HG03025 (cell line): ENCODE data around the gene FHL1.
"Not testable (repeated sequence)": the region's sequence is repeated elsewhere in the genome, so short reads cannot be mapped to it uniquely, and the experiment has no call there.

Source experiments
- ATAC-seq: cut with Tn5 transposase; IDR thresholded peaks from one replicate; pipeline ENCODE4 v1.9.1; 2021; ENCODE audit warnings: mild to moderate bottlenecking, moderate library complexity; ENCODE audit not compliant: unreplicated experiment, low FRiP score

The FHL1 gene

GRCh38 chrX:136147315-136147901 lies at the start of gene FHL1:
FHL1 (plus strand) TSS chrX:136147533.
- ATAC-seq: no peak

GRCh38 chrX:136097871-136098805 lies 49.2 kb upstream of the FHL1 start:
- no peak for ATAC-seq

- no peak for ATAC-seq
These were observed 42.4 kb upstream of the FHL1 start for GRCh38 chrX:136104936-136105335.

- ATAC-seq: no peak
These were observed 40.3 kb upstream of the FHL1 start for GRCh38 chrX:136106920-136107528.

- not testable (repeated sequence) for ATAC-seq
These were observed 38.4 kb upstream of the FHL1 start for GRCh38 chrX:136108905-136109304.

- ATAC-seq: no peak
These were observed 35.0 kb upstream of the FHL1 start for GRCh38 chrX:136112286-136112685.

GRCh38 chrX:136112778-136113177 lies 34.6 kb upstream of the FHL1 start:
- ATAC-seq: no peak

GRCh38 chrX:136115126-136115903 lies 32.0 kb upstream of the FHL1 start:
- ATAC-seq: no peak

GRCh38 chrX:136115904-136116297 lies 31.4 kb upstream of the FHL1 start:
- ATAC-seq: no peak

GRCh38 chrX:136121788-136122187 lies 25.5 kb upstream of the FHL1 start:
- ATAC-seq: no peak

- ATAC-seq: no peak
These were observed 25.1 kb upstream of the FHL1 start for GRCh38 chrX:136122207-136122606.

- ATAC-seq: no peak
These were observed 22.2 kb upstream of the FHL1 start for GRCh38 chrX:136125106-136125505.

GRCh38 chrX:136126371-136126770 lies 21.0 kb upstream of the FHL1 start:
- ATAC-seq: no peak

- no peak for ATAC-seq
These were observed 20.4 kb upstream of the FHL1 start for GRCh38 chrX:136126872-136127406.

- no peak for ATAC-seq
These were observed 18.6 kb upstream of the FHL1 start for GRCh38 chrX:136128743-136129142.

GRCh38 chrX:136130931-136131833 lies 16.2 kb upstream of the FHL1 start:
- no peak for ATAC-seq

- ATAC-seq: no peak
These were observed 8.4 kb upstream of the FHL1 start for GRCh38 chrX:136138939-136139338.

- no peak for ATAC-seq
These were observed 5.8 kb upstream of the FHL1 start for GRCh38 chrX:136141569-136141968.

GRCh38 chrX:136142592-136142991 lies 4.7 kb upstream of the FHL1 start:
- ATAC-seq: no peak
